ENCODE measurements around the gene POLR2H. TPM values are rescaled to one million over a fixed set of nuclear protein-coding genes. Genes with fewer than 3 reads are reported as not detected.

POLR2H gene
- total and polyA plus RNA-seq, 10 of the 15 experiments (the other 5 are each of a cell fraction or from before 2014, with no cell fraction given) = 74.2 to 357 (median 143) TPM

DNA sequence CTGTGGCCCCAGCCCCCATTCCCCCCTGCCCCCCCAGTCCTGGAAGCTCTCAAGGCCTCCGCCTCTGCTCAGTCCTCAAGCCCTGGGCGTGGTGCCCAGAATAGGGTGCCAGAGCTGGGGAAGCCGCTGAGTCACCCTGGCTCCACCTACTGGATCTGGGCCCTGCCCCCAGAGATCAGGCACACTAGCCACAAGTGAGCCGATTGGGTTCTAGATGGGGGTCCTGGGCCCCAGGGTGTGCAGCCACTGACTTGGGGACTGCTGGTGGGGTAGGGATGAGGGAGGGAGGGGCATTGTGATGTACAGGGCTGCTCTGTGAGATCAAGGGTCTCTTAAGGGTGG is 41.4 kb upstream of the POLR2H start:
- peaks cover 49 to 61% of the 10 kb centered on the region in 2 experiments for H3K36me3 ChIP-seq (ENCODE audit: control insufficient read depth in 2 of 2, insufficient read depth in 2 of 2, low read length in 1 of 2)
- no peak overlapping the region for H2AFZ ChIP-seq (ENCODE audit: control insufficient read depth, low read depth, low read length)
- in situ Hi-C loops (cut with MboI) = no loop called here
- no peak for DNase-seq (ENCODE audit: low read depth, low spot score)
- H3K4me2 ChIP-seq (ENCODE audit: control insufficient read depth, insufficient read depth) = no peak overlapping the region
- H3K4me3 ChIP-seq = no peak overlapping the region
- H3K79me2 ChIP-seq (ENCODE audit: control insufficient read depth, insufficient read depth, low read length) = peaks cover 53% of the 10 kb centered on the region
- intact Hi-C loops (cut with micrococcal nuclease; ENCODE audit: unreplicated experiment) = no loop called here
- H3K9ac ChIP-seq (ENCODE audit: control insufficient read depth, insufficient read depth, low read length) = no peak overlapping the region
- WGBS (ENCODE audit: insufficient coverage, insufficient replicate concordance, low lambda C conversion rate, missing lambda C conversion rate) = 73% methylated on average over 4 of the region's 4 CpGs
- ATAC-seq = peak; percentile 24
- no peaks in the 10 kb centered on the region for H3K27me3 ChIP-seq (replicated peaks in 1 of 2; ENCODE audit: control insufficient read depth in 2 of 2, insufficient read depth in 2 of 2, low read length in 1 of 2)
- H4K20me1 ChIP-seq (ENCODE audit: control insufficient read depth, insufficient read depth) = peaks cover 12% of the 10 kb centered on the region
- no TSS peak for BruUV-seq (replicated peaks)
- ChIA-PET RAD21 (ENCODE audit: unreplicated experiment) (no interaction called here), CTCF (no interaction called here), SMC1A (ENCODE audit: uncharacterized antibody, unreplicated experiment) (no interaction called here), POLR2A (no interaction called here)
- H3K4me1 ChIP-seq (ENCODE audit: control insufficient read depth, insufficient read depth, low read length) = peaks cover 3% of the 10 kb centered on the region; the same call in 1 of the 2 replicates
- no peak for FAIRE-seq
- H3K9me3 ChIP-seq (replicated peaks; ENCODE audit: control insufficient read depth, insufficient read depth, low read length) = no peaks in the 10 kb centered on the region
- H3K27ac ChIP-seq (ENCODE audit: control insufficient read depth, insufficient read depth) = no peak overlapping the region
- no peak for TF ChIP-seq YBX1 (IDR thresholded peaks at IDR 0.05)
- TF ChIP-seq, protein P1, sequence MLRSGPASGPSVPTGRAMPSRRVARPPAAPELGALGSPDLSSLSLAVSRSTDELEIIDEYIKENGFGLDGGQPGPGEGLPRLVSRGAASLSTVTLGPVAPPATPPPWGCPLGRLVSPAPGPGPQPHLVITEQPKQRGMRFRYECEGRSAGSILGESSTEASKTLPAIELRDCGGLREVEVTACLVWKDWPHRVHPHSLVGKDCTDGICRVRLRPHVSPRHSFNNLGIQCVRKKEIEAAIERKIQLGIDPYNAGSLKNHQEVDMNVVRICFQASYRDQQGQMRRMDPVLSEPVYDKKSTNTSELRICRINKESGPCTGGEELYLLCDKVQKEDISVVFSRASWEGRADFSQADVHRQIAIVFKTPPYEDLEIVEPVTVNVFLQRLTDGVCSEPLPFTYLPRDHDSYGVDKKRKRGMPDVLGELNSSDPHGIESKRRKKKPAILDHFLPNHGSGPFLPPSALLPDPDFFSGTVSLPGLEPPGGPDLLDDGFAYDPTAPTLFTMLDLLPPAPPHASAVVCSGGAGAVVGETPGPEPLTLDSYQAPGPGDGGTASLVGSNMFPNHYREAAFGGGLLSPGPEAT (IDR thresholded peaks at IDR 0.05; ENCODE audit: low read depth) = no peak
- no peak for TF ChIP-seq SUZ12 (IDR thresholded peaks at IDR 0.05; ENCODE audit: unreplicated experiment)
- no peak for TF ChIP-seq RB1 (IDR thresholded peaks at IDR 0.05; ENCODE audit: borderline replicate concordance)
- no peak for TF ChIP-seq CHD1 (IDR thresholded peaks at IDR 0.05; ENCODE audit: low read depth, low read length)
- TF ChIP-seq, protein P2, sequence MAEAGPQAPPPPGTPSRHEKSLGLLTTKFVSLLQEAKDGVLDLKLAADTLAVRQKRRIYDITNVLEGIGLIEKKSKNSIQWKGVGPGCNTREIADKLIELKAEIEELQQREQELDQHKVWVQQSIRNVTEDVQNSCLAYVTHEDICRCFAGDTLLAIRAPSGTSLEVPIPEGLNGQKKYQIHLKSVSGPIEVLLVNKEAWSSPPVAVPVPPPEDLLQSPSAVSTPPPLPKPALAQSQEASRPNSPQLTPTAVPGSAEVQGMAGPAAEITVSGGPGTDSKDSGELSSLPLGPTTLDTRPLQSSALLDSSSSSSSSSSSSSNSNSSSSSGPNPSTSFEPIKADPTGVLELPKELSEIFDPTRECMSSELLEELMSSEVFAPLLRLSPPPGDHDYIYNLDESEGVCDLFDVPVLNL (IDR thresholded peaks at IDR 0.05; ENCODE audit: low read depth, low read length) = no peak
- TF ChIP-seq, protein P3, sequence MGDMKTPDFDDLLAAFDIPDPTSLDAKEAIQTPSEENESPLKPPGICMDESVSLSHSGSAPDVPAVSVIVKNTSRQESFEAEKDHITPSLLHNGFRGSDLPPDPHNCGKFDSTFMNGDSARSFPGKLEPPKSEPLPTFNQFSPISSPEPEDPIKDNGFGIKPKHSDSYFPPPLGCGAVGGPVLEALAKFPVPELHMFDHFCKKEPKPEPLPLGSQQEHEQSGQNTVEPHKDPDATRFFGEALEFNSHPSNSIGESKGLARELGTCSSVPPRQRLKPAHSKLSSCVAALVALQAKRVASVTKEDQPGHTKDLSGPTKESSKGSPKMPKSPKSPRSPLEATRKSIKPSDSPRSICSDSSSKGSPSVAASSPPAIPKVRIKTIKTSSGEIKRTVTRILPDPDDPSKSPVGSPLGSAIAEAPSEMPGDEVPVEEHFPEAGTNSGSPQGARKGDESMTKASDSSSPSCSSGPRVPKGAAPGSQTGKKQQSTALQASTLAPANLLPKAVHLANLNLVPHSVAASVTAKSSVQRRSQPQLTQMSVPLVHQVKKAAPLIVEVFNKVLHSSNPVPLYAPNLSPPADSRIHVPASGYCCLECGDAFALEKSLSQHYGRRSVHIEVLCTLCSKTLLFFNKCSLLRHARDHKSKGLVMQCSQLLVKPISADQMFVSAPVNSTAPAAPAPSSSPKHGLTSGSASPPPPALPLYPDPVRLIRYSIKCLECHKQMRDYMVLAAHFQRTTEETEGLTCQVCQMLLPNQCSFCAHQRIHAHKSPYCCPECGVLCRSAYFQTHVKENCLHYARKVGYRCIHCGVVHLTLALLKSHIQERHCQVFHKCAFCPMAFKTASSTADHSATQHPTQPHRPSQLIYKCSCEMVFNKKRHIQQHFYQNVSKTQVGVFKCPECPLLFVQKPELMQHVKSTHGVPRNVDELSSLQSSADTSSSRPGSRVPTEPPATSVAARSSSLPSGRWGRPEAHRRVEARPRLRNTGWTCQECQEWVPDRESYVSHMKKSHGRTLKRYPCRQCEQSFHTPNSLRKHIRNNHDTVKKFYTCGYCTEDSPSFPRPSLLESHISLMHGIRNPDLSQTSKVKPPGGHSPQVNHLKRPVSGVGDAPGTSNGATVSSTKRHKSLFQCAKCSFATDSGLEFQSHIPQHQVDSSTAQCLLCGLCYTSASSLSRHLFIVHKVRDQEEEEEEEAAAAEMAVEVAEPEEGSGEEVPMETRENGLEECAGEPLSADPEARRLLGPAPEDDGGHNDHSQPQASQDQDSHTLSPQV (IDR thresholded peaks at IDR 0.05) = no peak
- TF ChIP-seq, protein P4, sequence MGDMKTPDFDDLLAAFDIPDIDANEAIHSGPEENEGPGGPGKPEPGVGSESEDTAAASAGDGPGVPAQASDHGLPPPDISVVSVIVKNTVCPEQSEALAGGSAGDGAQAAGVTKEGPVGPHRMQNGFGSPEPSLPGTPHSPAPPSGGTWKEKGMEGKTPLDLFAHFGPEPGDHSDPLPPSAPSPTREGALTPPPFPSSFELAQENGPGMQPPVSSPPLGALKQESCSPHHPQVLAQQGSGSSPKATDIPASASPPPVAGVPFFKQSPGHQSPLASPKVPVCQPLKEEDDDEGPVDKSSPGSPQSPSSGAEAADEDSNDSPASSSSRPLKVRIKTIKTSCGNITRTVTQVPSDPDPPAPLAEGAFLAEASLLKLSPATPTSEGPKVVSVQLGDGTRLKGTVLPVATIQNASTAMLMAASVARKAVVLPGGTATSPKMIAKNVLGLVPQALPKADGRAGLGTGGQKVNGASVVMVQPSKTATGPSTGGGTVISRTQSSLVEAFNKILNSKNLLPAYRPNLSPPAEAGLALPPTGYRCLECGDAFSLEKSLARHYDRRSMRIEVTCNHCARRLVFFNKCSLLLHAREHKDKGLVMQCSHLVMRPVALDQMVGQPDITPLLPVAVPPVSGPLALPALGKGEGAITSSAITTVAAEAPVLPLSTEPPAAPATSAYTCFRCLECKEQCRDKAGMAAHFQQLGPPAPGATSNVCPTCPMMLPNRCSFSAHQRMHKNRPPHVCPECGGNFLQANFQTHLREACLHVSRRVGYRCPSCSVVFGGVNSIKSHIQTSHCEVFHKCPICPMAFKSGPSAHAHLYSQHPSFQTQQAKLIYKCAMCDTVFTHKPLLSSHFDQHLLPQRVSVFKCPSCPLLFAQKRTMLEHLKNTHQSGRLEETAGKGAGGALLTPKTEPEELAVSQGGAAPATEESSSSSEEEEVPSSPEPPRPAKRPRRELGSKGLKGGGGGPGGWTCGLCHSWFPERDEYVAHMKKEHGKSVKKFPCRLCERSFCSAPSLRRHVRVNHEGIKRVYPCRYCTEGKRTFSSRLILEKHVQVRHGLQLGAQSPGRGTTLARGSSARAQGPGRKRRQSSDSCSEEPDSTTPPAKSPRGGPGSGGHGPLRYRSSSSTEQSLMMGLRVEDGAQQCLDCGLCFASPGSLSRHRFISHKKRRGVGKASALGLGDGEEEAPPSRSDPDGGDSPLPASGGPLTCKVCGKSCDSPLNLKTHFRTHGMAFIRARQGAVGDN (IDR thresholded peaks at IDR 0.05) = no peak
- no peak for TF ChIP-seq HDGF (IDR thresholded peaks at IDR 0.05)

All from GM12878 (cell line).